ENCODE data around the gene NT5DC4.

GRCh38 chr2:112720785-112721184 lies at the start of gene NT5DC4:
- TF ChIP-seq CTCF (IDR thresholded peaks at IDR 0.05; ENCODE audit: low read depth, low read length, missing input control), result no peak
- TF ChIP-seq JUND (IDR thresholded peaks at IDR 0.05), result no peak
- TF ChIP-seq FOXA2 (IDR thresholded peaks at IDR 0.05), result no peak
- TF ChIP-seq, protein P1, sequence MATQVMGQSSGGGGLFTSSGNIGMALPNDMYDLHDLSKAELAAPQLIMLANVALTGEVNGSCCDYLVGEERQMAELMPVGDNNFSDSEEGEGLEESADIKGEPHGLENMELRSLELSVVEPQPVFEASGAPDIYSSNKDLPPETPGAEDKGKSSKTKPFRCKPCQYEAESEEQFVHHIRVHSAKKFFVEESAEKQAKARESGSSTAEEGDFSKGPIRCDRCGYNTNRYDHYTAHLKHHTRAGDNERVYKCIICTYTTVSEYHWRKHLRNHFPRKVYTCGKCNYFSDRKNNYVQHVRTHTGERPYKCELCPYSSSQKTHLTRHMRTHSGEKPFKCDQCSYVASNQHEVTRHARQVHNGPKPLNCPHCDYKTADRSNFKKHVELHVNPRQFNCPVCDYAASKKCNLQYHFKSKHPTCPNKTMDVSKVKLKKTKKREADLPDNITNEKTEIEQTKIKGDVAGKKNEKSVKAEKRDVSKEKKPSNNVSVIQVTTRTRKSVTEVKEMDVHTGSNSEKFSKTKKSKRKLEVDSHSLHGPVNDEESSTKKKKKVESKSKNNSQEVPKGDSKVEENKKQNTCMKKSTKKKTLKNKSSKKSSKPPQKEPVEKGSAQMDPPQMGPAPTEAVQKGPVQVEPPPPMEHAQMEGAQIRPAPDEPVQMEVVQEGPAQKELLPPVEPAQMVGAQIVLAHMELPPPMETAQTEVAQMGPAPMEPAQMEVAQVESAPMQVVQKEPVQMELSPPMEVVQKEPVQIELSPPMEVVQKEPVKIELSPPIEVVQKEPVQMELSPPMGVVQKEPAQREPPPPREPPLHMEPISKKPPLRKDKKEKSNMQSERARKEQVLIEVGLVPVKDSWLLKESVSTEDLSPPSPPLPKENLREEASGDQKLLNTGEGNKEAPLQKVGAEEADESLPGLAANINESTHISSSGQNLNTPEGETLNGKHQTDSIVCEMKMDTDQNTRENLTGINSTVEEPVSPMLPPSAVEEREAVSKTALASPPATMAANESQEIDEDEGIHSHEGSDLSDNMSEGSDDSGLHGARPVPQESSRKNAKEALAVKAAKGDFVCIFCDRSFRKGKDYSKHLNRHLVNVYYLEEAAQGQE (IDR thresholded peaks at IDR 0.05), result no peak
- no peak for TF ChIP-seq SP1 (IDR thresholded peaks at IDR 0.05)
- TF ChIP-seq ATF3 (IDR thresholded peaks at IDR 0.05), result no peak
- no peak for TF ChIP-seq RAD21 (IDR thresholded peaks at IDR 0.05)
- TF ChIP-seq TAF1 (conservative IDR thresholded peaks at IDR 0.05), result no peak
- TF ChIP-seq YY1 (IDR thresholded peaks at IDR 0.05), result no peak
- TF ChIP-seq ZBTB33 (IDR thresholded peaks at IDR 0.05), result no peak
- no peak for TF ChIP-seq EGR1 (IDR thresholded peaks at IDR 0.05; ENCODE audit: low read depth in 2 of 2)
- no peak for TF ChIP-seq NR2F2 (IDR thresholded peaks at IDR 0.05)
- no peak for TF ChIP-seq RXRA (IDR thresholded peaks at IDR 0.05)
